CD4-positive, alpha-beta T cell treated with Interleukin-21 for 1 hour (primary cell): ENCODE measurements around the gene MDFIC.
A peak's percentile ranks its signal among the peaks of the same experiment; 100 is the strongest.

Experiments used
- DNase-seq: peaks from one replicate; pipeline ENCODE4 v3.0.0-alpha.2; 2020

MDFIC gene

GRCh38 chr7:114929570-114929969 is 7.7 kb downstream of the MDFIC start:
- no peak for DNase-seq

- no peak for DNase-seq
Observed at GRCh38 chr7:114930107-114930661, 8.3 kb downstream of the MDFIC start.

GRCh38 chr7:114930829-114931655 is 9.1 kb downstream of the MDFIC start:
- no peak for DNase-seq

DNA sequence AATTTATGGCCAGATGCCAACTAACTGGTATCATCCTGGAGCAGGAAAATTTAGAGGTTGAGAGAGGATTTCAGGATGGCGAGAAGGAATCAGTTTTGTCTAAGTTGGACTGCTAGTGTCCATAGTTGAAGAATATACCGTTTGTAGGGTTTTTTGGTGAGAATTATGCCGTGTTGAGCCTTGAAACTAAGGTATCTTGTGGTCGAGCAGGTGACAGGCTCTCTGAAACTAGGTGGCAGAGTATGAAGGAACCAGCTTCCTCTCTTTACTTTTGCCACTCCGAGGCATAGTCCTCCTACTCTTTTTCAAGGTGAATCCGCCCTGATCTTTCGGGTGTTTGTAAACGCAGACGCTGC is 9.7 kb downstream of the MDFIC start:
- peak; percentile 55 for DNase-seq

DNA sequence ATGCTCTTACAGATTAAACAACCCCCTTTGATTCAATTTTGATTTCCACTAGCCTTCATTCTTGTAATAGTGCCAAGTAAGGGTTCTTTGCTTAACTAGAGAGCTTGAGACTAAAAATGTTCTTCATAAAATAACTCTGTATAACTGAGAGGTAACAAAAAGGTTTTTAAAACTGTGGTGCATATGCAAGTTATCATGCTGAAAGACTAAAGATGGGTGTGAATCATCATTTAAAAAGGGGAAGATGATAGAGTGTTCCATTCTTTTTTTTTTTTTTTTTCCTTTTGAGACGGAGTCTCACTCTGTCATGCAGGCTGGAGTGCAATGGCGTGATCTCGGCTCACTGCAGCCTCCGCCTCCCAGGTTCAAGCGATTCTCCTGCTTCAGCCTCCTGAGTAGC is 11.1 kb downstream of the MDFIC start:
- DNase-seq, result no peak

- DNase-seq, result no peak
Observed at GRCh38 chr7:114933658-114934057, 11.8 kb downstream of the MDFIC start.

DNA sequence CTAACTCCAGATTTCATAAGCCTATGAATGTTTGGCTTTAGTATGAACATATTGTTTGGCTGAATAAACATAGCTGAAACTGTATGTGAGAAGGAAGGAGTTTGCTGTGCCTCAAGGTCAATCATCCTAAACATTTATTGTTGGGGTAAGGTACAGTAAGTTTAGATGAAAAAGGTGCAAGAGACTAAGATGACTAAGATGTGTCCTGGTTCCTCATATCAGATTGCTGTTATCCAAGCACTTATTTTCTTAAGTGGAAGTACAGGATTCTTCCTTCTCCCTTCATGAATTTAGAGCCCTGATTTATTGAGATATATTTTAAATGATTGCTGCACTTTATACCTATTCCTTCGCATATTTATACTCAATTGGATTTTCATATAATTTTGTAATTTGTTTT is 12.2 kb downstream of the MDFIC start:
- DNase-seq, result no peak

- DNase-seq, result no peak
Observed at GRCh38 chr7:114934713-114935112, 12.8 kb downstream of the MDFIC start.

- DNase-seq, result no peak
Observed at GRCh38 chr7:114936471-114936870, 14.6 kb downstream of the MDFIC start.

DNA sequence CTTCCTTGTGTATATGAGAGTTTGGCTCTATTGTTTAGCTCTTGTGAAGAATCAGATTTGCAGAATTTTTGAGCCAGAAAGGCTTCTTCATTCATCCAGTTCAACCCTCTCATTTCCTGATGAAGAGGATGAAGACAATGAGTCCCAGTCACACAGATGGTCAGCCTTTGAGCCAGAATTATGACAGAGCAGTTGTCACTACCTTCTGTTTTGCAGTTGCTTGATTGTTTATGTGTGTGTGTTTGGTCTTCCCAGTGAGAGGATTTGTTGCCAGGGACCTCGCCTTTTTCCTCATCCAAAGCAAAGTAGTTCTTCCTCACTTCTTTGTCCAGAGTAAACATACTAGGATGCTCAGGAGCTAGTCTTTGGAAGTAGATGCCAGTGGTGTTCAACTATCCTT is 15.6 kb downstream of the MDFIC start:
- DNase-seq, result no peak

DNA sequence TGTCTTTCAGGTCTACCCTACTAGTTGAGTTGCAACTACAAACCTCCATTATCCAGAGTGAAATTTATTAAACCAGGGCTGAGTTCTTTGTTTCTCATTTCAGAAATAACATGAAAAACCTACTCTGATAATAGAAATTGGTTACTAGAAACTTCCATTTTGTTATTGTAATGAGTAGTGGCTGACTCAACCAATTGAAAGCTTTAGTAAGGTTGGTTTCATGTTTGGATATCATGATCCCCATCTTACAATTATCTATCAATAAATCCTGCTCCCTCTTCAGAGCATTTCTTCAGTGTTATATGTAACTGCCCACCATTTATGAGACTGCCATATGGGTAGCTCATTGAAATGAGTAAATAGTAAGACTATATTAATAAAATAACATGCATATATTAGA is 16.9 kb downstream of the MDFIC start:
- no peak for DNase-seq

GRCh38 chr7:114939484-114940097 is 17.7 kb downstream of the MDFIC start:
- peak; percentile 44 for DNase-seq

DNA sequence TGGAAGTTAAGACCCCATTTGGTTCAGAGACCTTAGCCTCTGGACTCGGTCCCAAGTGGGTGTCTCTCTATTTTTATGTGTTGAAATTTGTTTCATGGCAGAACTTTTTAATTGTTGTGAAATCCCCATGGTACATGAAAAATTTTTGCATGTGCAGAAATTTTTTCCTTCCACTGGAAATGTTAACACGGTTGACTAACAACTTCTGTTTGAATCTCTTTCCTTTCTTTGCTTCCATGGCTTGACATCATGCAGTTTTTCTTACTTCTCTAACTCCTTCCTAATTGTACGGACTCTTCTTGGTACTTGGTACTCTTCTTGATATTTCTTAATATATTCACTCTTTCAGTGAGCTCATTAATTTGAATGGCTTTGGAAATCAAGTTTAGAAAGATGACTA is 18.3 kb downstream of the MDFIC start:
- no peak for DNase-seq

GRCh38 chr7:114941692-114942091 is 19.8 kb downstream of the MDFIC start:
- no peak for DNase-seq

- no peak for DNase-seq
Observed at GRCh38 chr7:114942446-114943175, 20.7 kb downstream of the MDFIC start.

- no peak for DNase-seq
Observed at GRCh38 chr7:114943530-114943929, 21.6 kb downstream of the MDFIC start.

GRCh38 chr7:114943953-114944744 is 22.3 kb downstream of the MDFIC start:
- no peak for DNase-seq

GRCh38 chr7:114944745-114945625 is 23.1 kb downstream of the MDFIC start:
- no peak for DNase-seq

GRCh38 chr7:114949231-114949630 is 27.3 kb downstream of the MDFIC start:
- DNase-seq, result no peak

DNA sequence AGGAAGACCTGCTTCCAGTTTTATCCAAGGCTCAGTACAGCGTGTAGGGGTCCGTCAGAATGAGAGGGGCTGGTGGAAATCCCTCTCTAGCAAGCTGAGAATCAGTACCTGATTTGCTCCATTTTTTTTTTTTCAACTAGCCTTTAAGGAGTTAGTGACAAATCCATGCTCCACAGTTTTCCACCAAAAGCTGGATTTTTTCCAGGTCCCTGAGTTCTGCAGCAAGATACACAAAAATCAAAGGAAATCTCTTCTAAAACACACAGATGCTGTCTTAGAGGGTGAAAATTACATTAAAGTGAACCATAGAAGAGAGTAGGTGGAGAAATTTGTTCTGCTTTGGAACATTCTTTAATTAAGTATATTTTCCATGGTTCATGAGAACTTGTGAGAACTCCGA is 30.4 kb downstream of the MDFIC start:
- no peak for DNase-seq

- DNase-seq, result no peak
Observed at GRCh38 chr7:114953724-114954123, 31.8 kb downstream of the MDFIC start.

DNA sequence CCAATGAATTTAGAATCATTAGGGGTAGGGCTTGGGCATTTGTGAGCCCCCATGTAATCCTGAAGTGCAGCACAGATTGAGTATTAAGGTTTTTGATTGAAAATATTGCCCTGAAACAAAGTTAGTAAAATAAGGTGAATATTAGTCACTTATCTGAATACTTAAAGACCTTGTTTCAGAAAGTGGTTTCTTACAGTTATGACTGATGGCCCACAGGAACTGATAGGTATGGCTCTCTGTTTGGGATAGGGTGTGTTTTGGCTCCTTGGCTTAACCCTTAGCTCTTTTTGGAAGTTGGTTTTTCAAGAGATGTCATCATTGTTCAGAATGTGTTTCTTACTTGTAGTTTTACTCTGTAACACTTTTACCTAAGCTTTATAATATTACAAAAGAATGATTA is 34.8 kb downstream of the MDFIC start:
- DNase-seq, result no peak
